GM19372 (cell line): ENCODE results near the gene DDX23.

Source experiments
- ATAC-seq: cut with Tn5 transposase; IDR thresholded peaks from one replicate; pipeline ENCODE4 v1.9.1; 2021; ENCODE audit warnings: mild to moderate bottlenecking, low read depth, moderate library complexity; ENCODE audit not compliant: unreplicated experiment

The DDX23 gene

GRCh38 chr12:48824905-48825304, 27.1 kb downstream of the DDX23 start:
- ATAC-seq: no peak

- no peak for ATAC-seq
These were observed 27.9 kb downstream of the DDX23 start for GRCh38 chr12:48824112-48824511.

GRCh38 chr12:48823281-48823680, 28.7 kb downstream of the DDX23 start:
- ATAC-seq: no peak

- no peak for ATAC-seq
These were observed 29.3 kb downstream of the DDX23 start for GRCh38 chr12:48822711-48823110.

- ATAC-seq: no peak
These were observed 29.8 kb downstream of the DDX23 start for GRCh38 chr12:48822139-48822538.

GRCh38 chr12:48819986-48820725, 31.8 kb downstream of the DDX23 start:
- no peak for ATAC-seq

GRCh38 chr12:48818831-48819590, 33.0 kb downstream of the DDX23 start:
- ATAC-seq: no peak

- no peak for ATAC-seq
These were observed 33.8 kb downstream of the DDX23 start, which contains the start of gene CACNB3 for GRCh38 chr12:48817873-48818830. Gene CACNB3, plus strand, starts transcription at chr12:48818496. Its CDS starts 434 bp downstream, at chr12:48818930.

- ATAC-seq: no peak
These were observed 35.7 kb downstream of the DDX23 start for GRCh38 chr12:48816143-48816854.

GRCh38 chr12:48815126-48816110, 36.5 kb downstream of the DDX23 start:
- ATAC-seq: peak; percentile 32

GRCh38 chr12:48814262-48815125, 37.5 kb downstream of the DDX23 start:
- ATAC-seq: peak; percentile 82

GRCh38 chr12:48813465-48814261, 38.3 kb downstream of the DDX23 start:
- no peak for ATAC-seq

GRCh38 chr12:48812389-48812788, 39.6 kb downstream of the DDX23 start:
- no peak for ATAC-seq

- no peak for ATAC-seq
These were observed 40.4 kb downstream of the DDX23 start for GRCh38 chr12:48811437-48812090.

- no peak for ATAC-seq
These were observed 41.0 kb downstream of the DDX23 start for GRCh38 chr12:48810903-48811431.

- ATAC-seq: no peak
These were observed 44.0 kb downstream of the DDX23 start for GRCh38 chr12:48807981-48808380.
